Activated T-helper 1 cell treated with Interleukin-2 at 50 U/mL for 16 hours (primary cell): Measurements from ENCODE around the gene DNAJB5.
A peak's percentile ranks its signal among the peaks of the same experiment; 100 is the strongest.
"Not testable (repeated sequence)": the region's sequence is repeated elsewhere in the genome, so short reads cannot be mapped to it uniquely, and the experiment has no call there.

ENCODE experiments used
- DNase-seq: peaks from one replicate; pipeline ENCODE4 v3.0.0-alpha.2; 2020; ENCODE audit warnings: low read depth

The DNAJB5 gene

DNA sequence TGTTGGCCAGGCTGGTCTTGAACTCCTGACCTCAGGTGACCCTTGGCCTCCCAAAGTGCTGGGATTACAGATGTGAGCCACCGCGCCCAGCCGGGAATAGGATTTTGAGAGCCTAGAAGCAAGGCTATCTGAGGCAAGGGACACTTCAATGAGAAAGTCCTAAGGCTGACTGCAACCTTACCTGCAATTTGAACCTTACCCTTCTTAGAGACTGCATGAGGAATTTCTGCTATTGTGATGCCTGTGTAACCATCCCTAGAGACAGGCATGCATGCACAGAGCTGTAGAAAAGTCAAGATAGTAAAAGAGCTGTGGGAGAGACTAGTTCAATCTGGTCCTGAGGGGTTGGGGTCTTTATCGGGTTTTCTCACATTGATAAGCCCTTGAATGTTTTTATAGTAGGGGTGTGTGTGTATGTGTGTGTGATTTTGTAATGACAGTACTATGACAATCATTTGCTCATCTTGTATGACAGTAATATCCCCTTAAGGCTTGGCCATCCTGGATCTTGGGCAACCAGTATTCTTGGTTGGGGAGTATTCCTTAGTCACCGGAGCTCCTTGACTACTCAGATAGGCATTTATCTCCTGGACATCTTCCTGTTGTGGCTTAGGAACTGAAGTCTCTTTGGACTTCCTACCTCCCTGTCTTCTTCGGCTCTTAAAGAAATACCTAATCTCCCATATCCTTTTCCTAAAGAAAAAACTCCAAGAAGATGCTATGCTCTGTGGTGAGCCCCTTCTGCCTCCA lies 11.2 kb downstream of the DNAJB5 start:
- no peak for DNase-seq

- DNase-seq: no peak
Measured at GRCh38 chr9:35001285-35001677, 11.7 kb downstream of the DNAJB5 start.

DNA sequence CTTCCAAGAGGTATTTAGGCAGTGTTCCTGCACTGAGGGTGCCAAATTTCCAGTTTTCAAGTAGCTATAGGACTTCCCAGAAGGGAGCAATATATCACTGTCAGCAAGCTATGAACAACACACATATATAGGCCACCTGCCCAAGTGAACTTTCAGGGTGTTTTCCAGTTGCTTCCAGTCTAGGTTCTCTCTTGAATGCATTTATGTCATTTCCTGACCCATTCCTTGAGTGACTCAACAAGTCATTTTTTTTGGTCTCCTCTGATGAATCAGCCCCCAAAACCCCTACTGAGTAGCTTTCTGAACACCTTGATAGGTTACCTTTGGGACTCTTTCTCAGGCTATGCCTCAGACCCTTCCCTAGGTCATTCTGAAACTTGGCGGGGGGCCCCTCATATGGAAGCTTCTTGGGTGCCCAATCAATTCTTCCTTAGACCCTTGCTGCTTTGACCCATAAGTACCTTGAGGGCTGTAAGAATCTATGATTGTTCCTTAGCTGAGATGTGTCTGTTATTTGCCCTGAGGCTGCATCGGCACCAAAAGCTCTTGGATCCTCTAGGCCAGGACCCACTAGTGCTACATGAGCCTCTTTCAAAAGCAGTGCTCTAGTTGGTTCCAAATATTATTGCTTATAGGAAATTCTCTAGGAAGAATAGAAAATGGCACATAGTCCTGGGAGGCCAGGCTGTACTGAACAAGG lies 12.4 kb downstream of the DNAJB5 start:
- DNase-seq: no peak

DNA sequence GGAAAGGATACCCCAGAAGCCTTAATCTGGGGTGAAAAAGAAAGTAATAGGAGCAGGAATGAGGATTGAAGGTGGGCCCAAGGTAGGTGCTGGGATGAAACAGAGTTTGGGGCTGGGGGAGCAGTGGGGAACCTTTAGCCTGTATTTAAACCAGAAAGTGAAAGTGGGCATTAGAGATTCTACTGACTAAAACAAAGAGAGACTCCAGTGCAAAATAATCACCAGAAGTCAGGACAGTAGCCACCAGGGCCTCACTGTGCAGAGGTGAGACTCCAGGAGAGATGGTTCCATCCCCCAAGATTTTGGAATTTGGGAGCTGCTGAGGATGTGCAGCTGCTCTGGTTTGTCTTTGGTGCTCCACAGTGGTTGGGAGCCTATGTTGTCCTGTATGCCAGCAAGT lies 13.1 kb downstream of the DNAJB5 start:
- no peak for DNase-seq

DNA sequence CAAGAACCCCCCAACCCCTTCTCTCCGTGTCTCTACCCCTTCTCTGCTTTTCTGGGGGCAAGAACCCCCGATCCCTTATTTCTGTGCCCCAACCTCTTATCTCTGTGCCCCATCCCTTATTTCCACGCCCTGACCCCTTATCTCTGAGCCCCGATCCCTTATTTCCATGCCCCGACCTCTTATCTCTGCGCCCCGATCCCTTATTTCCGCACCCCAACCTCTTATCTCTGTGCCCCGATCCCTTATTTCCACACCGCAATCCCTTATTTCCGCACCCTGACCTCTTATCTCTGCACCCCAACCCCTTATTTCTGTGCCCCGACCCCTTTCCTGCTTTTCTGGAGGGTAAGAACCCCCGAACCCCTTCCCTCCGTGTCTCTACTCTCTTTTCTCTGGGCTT lies 14.8 kb downstream of the DNAJB5 start:
- not testable (repeated sequence) for DNase-seq

GRCh38 chr9:35010351-35010958 lies 20.9 kb downstream of the DNAJB5 start:
- DNase-seq: no peak

- DNase-seq: no peak
Measured at GRCh38 chr9:35014517-35014916, 25.0 kb downstream of the DNAJB5 start.

DNA sequence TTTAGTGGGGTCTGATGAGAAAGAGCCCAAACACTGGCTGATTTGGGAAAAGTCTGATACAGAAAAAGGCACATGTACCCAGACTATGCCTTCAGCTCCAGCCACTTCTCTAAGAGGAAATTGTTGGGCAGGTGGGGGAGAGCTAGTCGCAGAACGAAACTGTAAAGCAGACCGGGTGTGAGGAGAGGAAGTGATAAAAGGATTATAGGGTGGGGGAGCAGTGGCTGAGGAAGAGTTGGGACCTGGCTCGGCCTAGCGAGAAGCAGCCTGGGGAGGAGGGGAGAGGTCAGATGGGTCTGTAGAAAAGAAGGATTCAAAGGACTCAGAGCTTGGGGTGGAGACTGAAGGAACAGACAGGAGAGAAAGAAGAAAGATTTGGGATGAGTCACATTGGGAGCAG lies 33.9 kb downstream of the DNAJB5 start:
- not testable (repeated sequence) for DNase-seq

GRCh38 chr9:35026671-35027070 lies 37.1 kb downstream of the DNAJB5 start:
- no peak for DNase-seq

- DNase-seq: no peak
Measured at GRCh38 chr9:35027374-35027773, 37.8 kb downstream of the DNAJB5 start.

DNA sequence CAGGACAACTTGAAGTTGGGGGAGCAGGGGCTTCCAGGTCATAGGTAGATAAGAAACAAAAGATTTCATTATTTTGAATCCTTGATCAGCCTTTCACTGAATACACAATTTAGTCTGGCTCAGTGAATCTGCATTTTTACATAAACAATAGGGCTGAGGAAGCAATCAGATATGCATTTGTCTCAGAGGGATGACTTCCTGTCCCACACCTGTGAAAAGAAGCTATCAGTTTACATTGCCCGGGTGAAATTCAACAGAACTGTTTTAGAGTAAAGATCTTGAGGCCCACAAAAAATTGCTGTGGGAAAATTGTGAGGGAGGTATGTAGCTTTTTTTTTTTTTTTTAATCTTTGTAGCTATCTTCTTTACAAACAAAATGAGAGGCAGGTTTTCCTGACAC lies 38.3 kb downstream of the DNAJB5 start:
- no peak for DNase-seq

- DNase-seq: no peak
Measured at GRCh38 chr9:35028341-35028740, 38.8 kb downstream of the DNAJB5 start.

DNA sequence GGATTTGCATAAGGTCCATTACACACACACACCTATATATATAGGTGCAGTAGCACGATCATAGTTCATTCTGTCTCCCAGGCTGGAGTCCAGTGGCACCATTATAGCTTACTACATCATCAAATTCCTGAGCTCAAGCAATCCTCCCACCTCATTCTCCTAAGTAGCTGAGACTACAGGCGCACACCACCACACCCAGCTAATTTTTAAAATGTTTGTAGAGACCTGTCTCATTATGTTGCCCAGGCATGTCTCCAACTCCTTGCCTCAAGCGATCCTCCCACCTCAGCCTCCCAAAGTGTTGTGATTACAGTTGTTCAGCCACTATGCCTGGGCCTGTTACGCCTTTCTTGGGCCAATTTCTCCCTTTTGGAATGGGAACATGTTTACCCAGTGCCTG lies 39.7 kb downstream of the DNAJB5 start:
- DNase-seq: no peak

- DNase-seq: no peak
Measured at GRCh38 chr9:35029852-35030251, 40.3 kb downstream of the DNAJB5 start.

- DNase-seq: no peak
Measured at GRCh38 chr9:35033101-35033500, 43.6 kb downstream of the DNAJB5 start.

- peak; percentile 10 for DNase-seq
Measured at GRCh38 chr9:35035851-35036701, 46.5 kb downstream of the DNAJB5 start.

GRCh38 chr9:35042081-35042604 lies 52.6 kb downstream of the DNAJB5 start:
- no peak for DNase-seq

DNA sequence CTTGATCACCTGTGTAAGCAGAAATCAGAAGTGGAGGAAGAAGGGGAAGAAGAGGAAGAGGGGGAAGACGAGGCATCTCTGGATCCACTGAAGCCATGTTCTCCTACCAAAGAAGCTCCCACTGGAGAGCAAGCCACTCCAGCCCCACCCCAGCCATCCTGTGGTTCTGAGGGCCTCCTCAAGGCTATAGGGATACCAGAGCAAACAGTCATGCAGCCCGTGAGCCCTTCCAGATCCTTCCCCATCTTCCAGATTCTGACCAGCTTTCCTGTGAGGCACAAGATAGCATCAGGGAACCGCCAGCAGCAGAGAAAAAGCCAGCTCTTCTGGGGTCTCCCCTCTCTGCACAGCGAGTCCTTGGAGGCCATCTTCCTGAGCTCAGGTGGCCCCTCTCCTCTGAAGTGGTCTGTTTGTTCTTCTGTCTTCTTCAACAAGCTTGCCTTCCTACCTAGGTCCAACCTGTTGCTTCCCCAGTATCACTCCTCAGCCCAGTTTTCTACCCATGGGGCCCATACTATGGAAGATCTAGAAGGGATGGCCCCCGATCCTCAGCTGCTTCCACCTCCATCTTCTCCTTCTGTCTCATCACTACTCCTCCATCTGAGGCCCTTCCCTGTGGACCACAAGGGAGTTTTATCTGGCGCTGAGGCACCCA lies 53.5 kb downstream of the DNAJB5 start:
- no peak for DNase-seq

DNA sequence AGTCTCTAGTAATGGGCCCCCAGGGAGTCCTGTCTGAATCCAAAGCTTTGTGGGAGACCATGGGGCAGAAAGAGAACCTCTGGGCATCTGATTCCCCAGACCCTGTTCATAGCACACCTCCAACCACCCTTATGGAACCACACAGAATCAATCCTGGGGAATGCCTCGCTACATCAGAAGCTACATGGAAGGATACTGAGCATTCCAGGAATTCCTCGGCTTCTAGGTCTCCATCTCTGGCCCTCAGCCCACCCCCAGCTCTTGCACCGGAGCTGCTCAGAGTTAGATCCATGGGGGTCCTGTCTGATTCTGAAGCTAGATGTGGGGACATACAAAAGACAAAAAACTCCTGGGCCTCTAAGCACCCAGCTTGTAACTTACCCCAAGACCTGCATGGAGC lies 54.5 kb downstream of the DNAJB5 start:
- DNase-seq: no peak
